NCI-H2081 treated with DMSO at 0.1 percent for 48 hours (cell line): Measurements from ENCODE around the gene AMN.

Experiments used
- DNase-seq: peaks from one replicate; lab custom pipeline; 2025; lab: John Stamatoyannopoulos, UW

AMN gene

GRCh38 chr14:102899516-102899900 lies 23.0 kb upstream of the AMN start:
- no peak for DNase-seq

DNA sequence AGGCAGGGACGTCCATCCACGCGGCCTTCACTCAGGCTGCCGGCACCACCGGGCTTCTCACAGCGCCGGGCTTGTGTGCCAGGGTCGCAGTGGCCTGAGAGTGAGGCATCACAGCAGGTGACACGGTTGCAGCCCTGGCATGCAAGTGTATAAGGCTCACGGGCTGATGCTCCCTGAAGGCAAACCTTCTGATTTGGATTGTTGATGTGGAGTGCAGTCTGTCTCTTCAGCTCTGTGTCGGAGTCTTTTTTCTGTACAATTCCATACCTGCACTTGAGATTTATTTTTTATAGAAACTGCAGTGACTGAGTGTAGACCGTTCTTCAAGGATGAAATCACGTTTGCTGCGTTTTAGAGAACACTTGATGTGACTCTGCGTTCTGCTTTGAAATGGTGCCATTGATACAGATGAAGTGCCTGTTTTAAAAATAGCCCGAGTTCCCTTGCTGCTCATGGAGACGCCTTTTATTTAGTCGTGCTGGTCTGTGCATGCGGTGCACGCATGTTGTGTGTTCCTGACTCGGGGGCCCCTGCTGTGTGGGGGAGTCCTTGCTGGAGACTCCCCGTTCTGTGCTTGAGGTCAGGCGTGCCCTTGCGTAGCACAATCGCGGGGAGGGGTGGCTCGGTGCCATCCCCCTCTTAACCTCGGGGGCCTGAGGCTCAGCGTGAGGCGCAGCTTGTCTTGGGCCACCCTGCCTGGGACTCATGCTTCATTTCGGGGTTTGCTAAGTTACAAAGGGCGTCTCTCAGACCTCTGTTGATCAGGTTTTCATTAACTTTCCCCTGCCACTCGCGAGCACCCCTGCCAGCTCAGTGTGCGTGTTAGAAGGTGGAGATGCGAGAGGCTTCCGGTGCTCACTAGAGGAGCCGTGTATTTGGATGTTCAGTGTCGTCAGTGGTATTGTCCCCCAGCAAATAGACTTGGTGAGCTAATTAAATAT lies 21.6 kb upstream of the AMN start:
- no peak for DNase-seq

GRCh38 chr14:102901633-102902032 lies 20.8 kb upstream of the AMN start:
- DNase-seq: no peak

GRCh38 chr14:102902086-102902485 lies 20.4 kb upstream of the AMN start:
- DNase-seq: no peak

DNA sequence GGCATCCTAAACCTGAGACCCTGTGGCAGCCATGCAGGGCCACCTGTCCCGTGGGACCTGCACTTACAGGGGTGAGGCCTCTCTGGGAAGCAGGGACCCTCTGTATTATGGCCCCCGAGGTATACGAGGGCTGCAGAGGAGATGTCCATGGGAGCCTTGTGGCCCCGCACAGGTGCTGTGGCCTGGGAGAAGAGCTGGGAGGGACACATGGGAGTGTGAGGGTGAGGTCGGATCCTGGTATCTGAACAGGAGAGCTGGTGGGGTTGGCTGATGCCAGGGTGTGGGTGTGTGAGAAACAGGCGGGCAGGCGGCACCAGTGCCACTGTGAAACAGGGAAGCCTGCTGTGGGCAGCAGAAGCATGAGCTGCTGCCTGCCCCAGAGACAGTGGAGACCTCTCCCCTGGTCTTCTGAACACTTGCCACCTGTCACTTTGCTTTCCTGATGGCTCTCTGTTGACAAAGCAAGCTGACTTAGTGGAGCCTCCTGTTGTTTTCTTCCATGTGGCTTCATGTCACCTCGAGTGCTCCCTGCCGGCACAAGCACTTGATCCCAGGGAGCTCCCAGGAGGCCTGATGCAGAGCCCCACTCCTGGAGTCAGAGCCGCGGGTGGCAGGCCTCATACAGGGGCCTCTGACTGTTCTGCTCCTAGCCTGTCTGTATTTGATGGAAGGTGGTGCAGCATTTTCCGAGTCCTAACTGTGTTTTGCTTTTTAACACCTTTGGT lies 19.8 kb upstream of the AMN start:
- no peak for DNase-seq

GRCh38 chr14:102903248-102903888 lies 19.1 kb upstream of the AMN start:
- DNase-seq: no peak

DNA sequence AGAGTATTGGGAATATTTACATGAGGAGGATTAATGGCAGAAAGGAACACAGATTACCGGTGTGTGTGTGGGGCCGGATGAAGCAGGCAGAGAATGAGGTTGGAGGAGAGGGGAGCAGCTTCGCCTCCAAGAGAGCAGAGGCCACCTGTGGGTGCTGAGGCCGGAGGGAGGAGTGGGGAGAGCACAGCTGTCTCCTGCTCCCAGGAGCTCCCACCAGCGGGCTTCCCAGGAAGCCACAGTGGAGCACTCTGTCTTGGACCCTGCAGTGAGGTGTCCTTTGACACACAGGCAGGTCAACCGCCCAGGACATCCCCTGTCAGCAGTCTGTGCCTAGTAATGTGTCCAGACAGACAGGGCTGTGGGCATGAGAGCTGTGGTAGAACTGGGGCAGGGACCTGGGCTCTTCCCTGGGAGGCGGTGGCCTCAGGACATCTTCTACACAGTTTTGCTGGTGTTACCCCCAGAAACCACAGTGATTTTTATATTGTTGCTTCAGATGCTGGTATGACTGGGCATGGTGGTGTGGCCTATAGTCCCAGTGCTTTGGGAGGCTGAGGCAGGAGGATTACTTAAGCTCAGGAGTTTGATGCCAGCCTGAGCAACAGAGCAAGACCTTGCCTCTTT lies 18.5 kb upstream of the AMN start:
- DNase-seq: no peak

DNA sequence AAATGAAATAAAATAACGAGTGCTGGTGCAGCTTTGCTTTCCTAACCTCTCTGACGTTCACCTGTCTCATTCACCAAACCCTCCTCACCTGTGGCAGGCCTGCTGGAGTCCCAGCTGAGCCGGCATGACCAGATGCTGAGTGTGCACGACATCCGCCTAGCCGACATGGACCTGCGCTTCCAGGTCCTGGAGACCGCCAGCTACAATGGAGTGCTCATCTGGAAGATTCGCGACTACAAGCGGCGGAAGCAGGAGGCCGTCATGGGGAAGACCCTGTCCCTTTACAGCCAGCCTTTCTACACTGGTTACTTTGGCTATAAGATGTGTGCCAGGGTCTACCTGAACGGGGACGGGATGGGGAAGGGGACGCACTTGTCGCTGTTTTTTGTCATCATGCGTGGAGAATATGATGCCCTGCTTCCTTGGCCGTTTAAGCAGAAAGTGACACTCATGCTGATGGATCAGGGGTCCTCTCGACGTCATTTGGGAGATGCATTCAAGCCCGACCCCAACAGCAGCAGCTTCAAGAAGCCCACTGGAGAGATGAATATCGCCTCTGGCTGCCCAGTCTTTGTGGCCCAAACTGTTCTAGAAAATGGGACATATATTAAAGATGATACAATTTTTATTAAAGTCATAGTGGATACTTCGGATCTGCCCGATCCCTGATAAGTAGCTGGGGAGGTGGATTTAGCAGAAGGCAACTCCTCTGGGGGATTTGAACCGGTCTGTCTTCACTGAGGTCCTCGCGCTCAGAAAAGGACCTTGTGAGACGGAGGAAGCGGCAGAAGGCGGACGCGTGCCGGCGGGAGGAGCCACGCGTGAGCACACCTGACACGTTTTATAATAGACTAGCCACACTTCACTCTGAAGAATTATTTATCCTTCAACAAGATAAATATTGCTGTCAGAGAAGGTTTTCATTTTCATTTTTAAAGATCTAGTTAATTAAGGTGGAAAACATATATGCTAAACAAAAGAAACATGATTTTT lies 17.1 kb upstream of the AMN start:
- DNase-seq: no peak

DNA sequence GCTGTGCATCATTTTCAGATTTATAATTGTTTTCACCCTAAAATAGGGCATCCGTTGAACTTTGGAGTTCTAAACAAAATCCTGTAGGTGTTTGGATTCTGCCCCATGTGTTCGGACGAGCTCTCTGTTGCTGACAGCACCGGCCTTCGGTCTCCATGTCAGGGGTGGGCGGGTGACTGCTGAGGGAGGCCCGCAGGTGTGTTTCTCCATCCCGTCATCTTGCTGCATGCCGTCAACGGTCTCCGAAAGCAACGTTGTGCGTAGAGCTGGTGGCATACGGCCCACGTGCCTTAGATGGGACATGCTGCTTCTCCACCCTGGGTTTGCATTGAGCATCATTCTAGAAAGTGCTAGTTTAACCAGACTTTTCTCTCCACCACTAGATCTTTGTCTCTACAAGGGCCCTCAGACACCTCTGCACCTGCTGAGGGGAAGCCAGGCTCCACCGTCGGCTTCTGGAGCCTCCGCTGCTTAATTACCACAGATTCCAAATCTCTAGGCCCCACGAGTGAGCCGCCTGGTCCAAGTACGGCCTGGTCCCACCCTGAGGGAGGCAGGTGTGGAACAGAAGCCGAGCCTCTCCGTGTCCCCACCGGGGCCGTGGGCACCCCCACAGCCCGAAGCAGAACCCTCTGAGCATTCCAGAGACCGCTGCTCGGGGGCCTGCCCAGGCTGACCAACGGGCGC lies 15.7 kb upstream of the AMN start:
- no peak for DNase-seq

DNA sequence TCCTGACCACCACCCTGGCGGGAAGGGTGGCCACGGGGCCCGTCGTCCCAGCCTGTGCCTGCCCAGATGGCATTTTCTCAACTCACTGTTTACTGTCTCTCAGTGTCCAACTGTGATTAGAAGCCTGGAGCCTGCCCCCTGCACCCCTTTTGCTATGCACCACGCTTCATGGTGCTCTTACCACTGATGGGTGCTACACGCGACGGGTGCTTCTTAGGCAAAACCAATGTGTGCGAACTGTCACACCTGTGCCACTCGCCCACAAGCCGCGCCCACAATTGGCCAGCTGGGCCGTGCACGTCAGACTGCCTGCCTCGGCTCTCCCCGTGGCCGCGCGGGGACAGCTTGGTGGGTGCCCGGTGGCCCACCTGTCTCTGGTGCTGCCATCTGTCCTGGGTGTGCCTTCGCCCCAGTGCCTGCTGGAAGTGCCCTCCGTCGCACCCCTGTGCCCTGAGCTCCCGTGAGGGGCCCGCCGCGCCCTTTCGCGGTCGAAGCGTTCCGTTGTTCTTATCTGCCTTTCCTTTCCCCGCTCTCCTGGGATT lies 15.1 kb upstream of the AMN start:
- DNase-seq: no peak

GRCh38 chr14:102907980-102908730 lies 14.3 kb upstream of the AMN start:
- no peak for DNase-seq

- no peak for DNase-seq
Measured at GRCh38 chr14:102908766-102909455, 13.6 kb upstream of the AMN start.

GRCh38 chr14:102909462-102909861 lies 13.0 kb upstream of the AMN start:
- no peak for DNase-seq

GRCh38 chr14:102909911-102910310 lies 12.6 kb upstream of the AMN start:
- no peak for DNase-seq

- DNase-seq: no peak
Measured at GRCh38 chr14:102910442-102910841, 12.0 kb upstream of the AMN start.

GRCh38 chr14:102911541-102911951 lies 10.9 kb upstream of the AMN start:
- DNase-seq: no peak

GRCh38 chr14:102911991-102912761 lies 10.3 kb upstream of the AMN start:
- DNase-seq: no peak
